Lung (tissue), 12 donors: ENCODE data around the gene CHN2. TPM values are rescaled to one million over a fixed set of nuclear protein-coding genes. Genes with fewer than 3 reads are reported as not detected.

Experiments used
- ATAC-seq: fragments of 200-7000 bp; cut with Tn5 transposase; one replicate; pipeline ENCODE4 v1.9.1; 2020; ENCODE audit warnings: moderate number of reproducible peaks; ENCODE audit not compliant: insufficient read depth, low FRiP score
- DNase-seq, 3 donors: peaks; one replicate each; pipeline ENCODE4 v3.0.0-alpha.2; 2013 to 2017
- H3K27ac ChIP-seq, 2 donors: one replicate each; pipeline ENCODE4 v1.5.1; 2013; ENCODE audit warnings: mild to moderate bottlenecking in 2 of 2, moderate library complexity in 2 of 2, control low read depth in 1 of 2, inconsistent platforms in 1 of 2, low read depth in 1 of 2, low read length in 1 of 2
- H3K27me3 ChIP-seq, 3 donors: one replicate each; pipeline ENCODE4 v1.5.1; 2013; ENCODE audit warnings: low read length in 2 of 3; ENCODE audit not compliant: control insufficient read depth in 3 of 3, insufficient read depth in 3 of 3
- H3K36me3 ChIP-seq, 4 donors: one replicate each; pipeline ENCODE4 v1.5.1; 2013; ENCODE audit warnings: low read length in 4 of 4, mild to moderate bottlenecking in 1 of 4, moderate library complexity in 1 of 4; ENCODE audit not compliant: control insufficient read depth in 4 of 4, insufficient read depth in 4 of 4
- H3K4me1 ChIP-seq, 5 donors: one replicate each; pipeline ENCODE4 v1.5.1; 2013; ENCODE audit warnings: low read length in 5 of 5, mild to moderate bottlenecking in 2 of 5, moderate library complexity in 1 of 5; ENCODE audit not compliant: control insufficient read depth in 5 of 5, insufficient read depth in 5 of 5
- H3K4me3 ChIP-seq: one replicate; pipeline ENCODE4 v1.5.1; 2013; ENCODE audit warnings: mild to moderate bottlenecking, control low read depth, moderate library complexity
- H3K9ac ChIP-seq, 2 donors: one replicate each; pipeline ENCODE4 v1.5.1; 2013; ENCODE audit warnings: low read length in 2 of 2, control low read depth in 1 of 2; ENCODE audit not compliant: insufficient read depth in 1 of 2
- H3K9me3 ChIP-seq, 4 donors: one replicate each; pipeline ENCODE4 v1.5.1; 2013; ENCODE audit warnings: low read length in 3 of 4, mild to moderate bottlenecking in 1 of 4, moderate library complexity in 1 of 4; ENCODE audit not compliant: control insufficient read depth in 4 of 4, insufficient read depth in 3 of 4
- WGBS, 2 donors: extraction: QIAGEN DNeasy Blood & Tissue Kit; methylation state at CpG; one replicate each; pipeline ENCODE4 v1.1.7; 2013; 5-methylcytosine and 5-hydroxymethylcytosine counted together
- polyA plus RNA-seq, 2 donors: library from polyadenylated mRNA; stranded (reverse); fragments of 200-250 nt; gene quantifications; one replicate each; pipeline ENCODE4 v1.2.1, GENCODE V29; 2013
- total RNA-seq, 2 donors: library from RNA; depleted of rRNA in 1 of 2; stranded (reverse); fragments of >200 nt in 1 of 2; gene quantifications; one replicate each; pipeline ENCODE4 v1.2.1, GENCODE V29; 2014 to 2021
- TF ChIP-seq, protein P1 (sequence below): IDR thresholded peaks from 2 replicates; pipeline ENCODE4 v1.5.1; 2012; ENCODE audit warnings: mild to moderate bottlenecking; ENCODE audit errors: control extremely low read depth, extremely low read depth
- donor health status: control.
- donor health status: control.
- donor health status: Bipolar disorder and iron deficiency.
- donor health status: healthy.
- donor health status: DM: yes; HTN: yes; CAD: no.

The CHN2 gene
- total and polyA plus RNA-seq, 4 donors = 3.2 to 11.0 (median 6.7) TPM

DNA sequence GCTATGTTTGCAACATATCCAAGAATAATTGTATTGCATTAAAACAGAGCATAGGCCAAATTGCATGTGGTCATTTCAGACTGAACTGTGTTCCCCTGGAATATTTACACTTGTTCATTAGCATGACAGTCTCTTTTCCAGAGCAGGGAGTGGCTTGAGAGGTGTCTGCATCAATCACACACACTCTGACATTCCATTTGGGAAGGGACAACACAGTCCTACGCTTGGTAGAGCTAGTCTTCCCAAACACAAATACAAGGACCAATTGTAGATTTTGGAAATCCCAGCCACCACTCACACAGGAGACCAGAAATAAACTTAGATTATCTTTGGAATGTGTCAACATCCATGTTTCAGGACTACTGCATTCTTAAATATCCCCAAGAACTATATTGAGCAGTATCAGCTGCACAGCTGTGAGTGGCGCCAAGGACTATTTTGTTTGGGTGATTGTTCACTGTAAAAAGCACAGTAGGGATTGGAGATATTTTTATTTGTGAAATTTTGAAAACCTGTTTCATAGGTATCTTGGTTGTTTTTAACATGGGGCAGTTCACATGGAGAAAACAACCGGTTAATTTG, 275.5 kb downstream of the CHN2 start:
- H3K4me3 ChIP-seq = no peak overlapping the region
- H3K4me1 ChIP-seq = peaks cover 0 to 25% (median 0%) of the 10 kb centered on the region in 5 donors
- WGBS, 2 donors = 93 to 98% methylated on average over 3 of the region's 3 CpGs
- H3K36me3 ChIP-seq = no peaks in the 10 kb centered on the region
- H3K9ac ChIP-seq = no peak overlapping the region
- DNase-seq (no peak), ATAC-seq (no peak)
- H3K27ac ChIP-seq = no peak overlapping the region
- H3K9me3 ChIP-seq = peaks cover 0 to 1% (median 0%) of the 10 kb centered on the region in 4 donors
- TF ChIP-seq, protein P1, sequence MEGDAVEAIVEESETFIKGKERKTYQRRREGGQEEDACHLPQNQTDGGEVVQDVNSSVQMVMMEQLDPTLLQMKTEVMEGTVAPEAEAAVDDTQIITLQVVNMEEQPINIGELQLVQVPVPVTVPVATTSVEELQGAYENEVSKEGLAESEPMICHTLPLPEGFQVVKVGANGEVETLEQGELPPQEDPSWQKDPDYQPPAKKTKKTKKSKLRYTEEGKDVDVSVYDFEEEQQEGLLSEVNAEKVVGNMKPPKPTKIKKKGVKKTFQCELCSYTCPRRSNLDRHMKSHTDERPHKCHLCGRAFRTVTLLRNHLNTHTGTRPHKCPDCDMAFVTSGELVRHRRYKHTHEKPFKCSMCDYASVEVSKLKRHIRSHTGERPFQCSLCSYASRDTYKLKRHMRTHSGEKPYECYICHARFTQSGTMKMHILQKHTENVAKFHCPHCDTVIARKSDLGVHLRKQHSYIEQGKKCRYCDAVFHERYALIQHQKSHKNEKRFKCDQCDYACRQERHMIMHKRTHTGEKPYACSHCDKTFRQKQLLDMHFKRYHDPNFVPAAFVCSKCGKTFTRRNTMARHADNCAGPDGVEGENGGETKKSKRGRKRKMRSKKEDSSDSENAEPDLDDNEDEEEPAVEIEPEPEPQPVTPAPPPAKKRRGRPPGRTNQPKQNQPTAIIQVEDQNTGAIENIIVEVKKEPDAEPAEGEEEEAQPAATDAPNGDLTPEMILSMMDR = no peak
- peaks cover 0 to 16% (median 0%) of the 10 kb centered on the region in 3 donors for H3K27me3 ChIP-seq

DNA sequence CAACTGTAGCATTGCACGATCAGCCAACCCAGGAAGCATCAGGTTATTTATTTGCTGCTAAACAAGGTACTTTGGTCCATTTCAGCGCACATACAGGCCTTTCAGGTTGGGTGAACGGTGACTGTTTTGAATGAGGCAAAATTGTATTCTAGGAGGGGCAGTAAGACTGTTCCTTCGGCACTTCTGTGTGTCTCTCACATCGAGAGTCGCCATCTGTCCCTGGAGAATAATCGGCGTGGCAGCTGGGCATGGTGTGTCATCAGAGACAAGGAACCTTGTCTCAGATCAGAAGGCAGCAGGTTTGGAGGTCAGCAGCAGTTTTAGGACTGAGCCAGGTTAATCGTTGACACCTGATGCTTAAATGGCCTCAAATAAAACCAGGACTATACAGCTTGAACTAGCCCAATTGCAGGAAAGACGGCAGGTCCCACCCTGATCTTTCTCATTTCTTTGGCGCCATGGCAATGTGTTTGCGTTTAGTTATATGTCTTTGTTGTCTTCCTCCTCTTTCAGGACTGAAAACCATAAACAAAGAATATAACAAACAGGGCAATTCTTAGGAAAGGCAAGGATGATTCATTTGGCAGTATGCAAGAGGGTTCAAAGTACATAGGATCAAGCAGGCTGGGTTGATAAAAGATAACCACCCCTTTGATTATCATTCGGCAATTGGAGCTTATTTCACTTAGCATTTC, 277.0 kb downstream of the CHN2 start:
- H3K27ac ChIP-seq = no peak overlapping the region
- WGBS, 2 donors = 88 to 92% methylated on average over 13 of the region's 13 CpGs
- H3K36me3 ChIP-seq = no peaks in the 10 kb centered on the region
- no peak for ATAC-seq
- no peak overlapping the region for H3K9ac ChIP-seq
- peaks cover 0 to 25% (median 0%) of the 10 kb centered on the region in 5 donors for H3K4me1 ChIP-seq
- H3K4me3 ChIP-seq = no peak overlapping the region
- no peak for DNase-seq
- TF ChIP-seq, protein P1 = no peak
- H3K9me3 ChIP-seq = peaks cover 0 to 1% (median 0%) of the 10 kb centered on the region in 4 donors
- peaks cover 0 to 16% (median 0%) of the 10 kb centered on the region in 3 donors for H3K27me3 ChIP-seq

DNA sequence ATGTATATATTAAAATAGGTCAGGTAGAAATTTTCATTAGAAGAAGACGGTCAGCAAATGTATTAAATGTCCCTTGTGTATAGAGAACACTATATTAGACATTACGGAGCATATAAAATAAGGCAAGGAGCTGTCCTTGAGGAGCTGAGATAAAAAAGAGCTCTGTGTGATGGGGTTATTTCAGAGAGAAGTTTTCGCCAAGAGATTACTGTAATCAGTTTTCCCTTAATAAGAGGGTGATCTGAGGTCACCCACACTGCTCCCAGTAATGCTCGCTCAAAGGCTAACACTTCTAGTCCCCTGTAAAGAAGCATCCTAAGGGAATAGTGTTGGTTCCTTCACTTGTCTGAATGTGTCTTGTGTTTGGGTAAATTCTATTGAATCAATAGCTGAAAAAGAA, 282.3 kb downstream of the CHN2 start:
- Histone ChIP-seq H3K4me3 (no peak overlapping the region), H3K9me3 (no peaks in the 10 kb centered on the region), H3K4me1 (peaks cover 2 to 36% (median 15%) of the 10 kb centered on the region in 5 donors), H3K27ac (peak overlapping the region in 1 of 2 donors; percentile 38), H3K27me3 (peaks cover 0 to 17% (median 0%) of the 10 kb centered on the region in 3 donors), H3K36me3 (no peaks in the 10 kb centered on the region), H3K9ac (no peak overlapping the region)
- 67 to 84% methylated on average over 4 of the region's 4 CpGs for WGBS, 2 donors
- DNase-seq (no peak), ATAC-seq (no peak)
- TF ChIP-seq, protein P1 = no peak
